PC-3 (cell line): ENCODE measurements around the gene QRSL1. TPM values are rescaled to one million over a fixed set of nuclear protein-coding genes. Genes with fewer than 3 reads are reported as not detected.
A peak's percentile ranks its signal among the peaks of the same experiment; 100 is the strongest.

ENCODE experiments used
- ATAC-seq: fragments of 200-7000 bp; cut with Tn5 transposase; 2 replicates; pipeline ENCODE4 v1.9.1; 2020; ENCODE audit warnings: mild to moderate bottlenecking, moderate library complexity
- Bru-seq: library from RNA; stranded (reverse); fragments of 400-500 nt; gene quantifications from one replicate; lab custom pipeline; 2021; lab: Mats Ljungman, UMichigan
- BruChase-seq, 2 experiments: library from RNA; stranded (reverse); fragments of 400-500 nt; gene quantifications; one replicate each; lab custom pipeline; 2021; lab: Mats Ljungman, UMichigan
- BruUV-seq: library from RNA; stranded (reverse); fragments of 400-500 nt; replicated peaks from 2 replicates; lab custom pipeline; 2021; lab: Mats Ljungman, UMichigan
- CTCF ChIA-PET: fragments of 300-600 bp; sonication (Branson Sonifier 250); formaldehyde crosslinking; loops from one replicate; lab custom pipeline; 2022; ENCODE audit warnings: antibody characterized with exemption; lab: Charles Lee
- POLR2A ChIA-PET: fragments of 300-600 bp; sonication (Branson Sonifier 250); formaldehyde crosslinking; loops from one replicate; lab custom pipeline; 2022; ENCODE audit warnings: antibody characterized with exemption; ENCODE audit not compliant: unreplicated experiment; lab: Charles Lee
- DNase-seq: peaks from one replicate; pipeline ENCODE4 v3.0.0-alpha.2; 2015
- H2AFZ ChIP-seq: fragments of 300-600 bp; sonication (generic); 2 replicates; pipeline ENCODE4 v1.6.0; 2016; ENCODE audit warnings: antibody characterized with exemption, low read length
- H3F3A ChIP-seq: fragments of 300-600 bp; sonication (generic); one replicate; pipeline ENCODE4 v1.6.0; 2017; ENCODE audit warnings: antibody characterized with exemption, low read length, control low read depth, mild to moderate bottlenecking; ENCODE audit not compliant: unreplicated experiment
- H3K27ac ChIP-seq: fragments of 300-600 bp; sonication (generic); 2 replicates; pipeline ENCODE4 v1.5.1; 2016; ENCODE audit warnings: mild to moderate bottlenecking, low read length
- H3K27me3 ChIP-seq: fragments of 300-600 bp; sonication (generic); 2 replicates; pipeline ENCODE4 v1.6.1; 2016; ENCODE audit warnings: low read length, mixed read lengths
- H3K36me3 ChIP-seq: fragments of 300-600 bp; sonication (generic); 2 replicates; pipeline ENCODE4 v1.6.1; 2016; ENCODE audit warnings: low read depth, mixed run types, low read length, mixed read lengths
- H3K4me1 ChIP-seq: fragments of 300-600 bp; sonication (generic); 2 replicates; pipeline ENCODE4 v1.5.1; 2016; ENCODE audit warnings: low read length; ENCODE audit not compliant: insufficient read depth
- H3K4me2 ChIP-seq: fragments of 300-600 bp; sonication (generic); 2 replicates; pipeline ENCODE4 v1.6.0; 2016; ENCODE audit warnings: low read length
- H3K4me3 ChIP-seq: fragments of 300-600 bp; sonication (generic); 2 replicates; pipeline ENCODE4 v1.5.1; 2016; ENCODE audit warnings: mild to moderate bottlenecking, low read length, mixed read lengths
- H3K79me2 ChIP-seq: fragments of 300-600 bp; sonication (generic); 2 replicates; pipeline ENCODE4 v1.6.1; 2017; ENCODE audit warnings: low read length, mixed read lengths
- H3K9ac ChIP-seq: fragments of 300-600 bp; sonication (generic); 2 replicates; pipeline ENCODE4 v1.6.0; 2016; ENCODE audit warnings: mild to moderate bottlenecking, low read length
- H3K9me2 ChIP-seq: fragments of 300-600 bp; sonication (generic); replicated peaks from 2 replicates; pipeline ENCODE4 v1.6.1; 2016; ENCODE audit warnings: mixed run types, low read length, mixed read lengths
- H3K9me3 ChIP-seq: fragments of 300-600 bp; sonication (generic); 2 replicates; pipeline ENCODE4 v1.6.1; 2016; ENCODE audit warnings: low read length, mixed read lengths
- H4K20me1 ChIP-seq: fragments of 300-600 bp; sonication (generic); 2 replicates; pipeline ENCODE4 v1.6.1; 2016; ENCODE audit warnings: low read length, mixed read lengths
- CTCF ChIP-seq: fragments of 300-600 bp; sonication (generic); conservative IDR thresholded peaks from 2 replicates; pipeline ENCODE4 v1.5.1; 2017; ENCODE audit warnings: antibody characterized with exemption, low read depth, mild to moderate bottlenecking, low read length
- EZH2 ChIP-seq: fragments of 300-600 bp; sonication (generic); IDR thresholded peaks from one replicate; pipeline ENCODE4 v1.6.1; 2017; ENCODE audit warnings: antibody characterized with exemption, mild to moderate bottlenecking, low read length; ENCODE audit not compliant: unreplicated experiment
- EZH2phosphoT487 ChIP-seq: fragments of 300-600 bp; sonication (generic); IDR thresholded peaks from 2 replicates; pipeline ENCODE4 v1.6.1; 2018; ENCODE audit warnings: mild to moderate bottlenecking, antibody characterized with exemption, low read length, borderline replicate concordance
- intact Hi-C: fragments of 100-400 bp; cut with micrococcal nuclease; formaldehyde crosslinking; loops from 2 replicates; pipeline ENCODE4 v1.9.0; 2023
- long read RNA-seq: library from polyadenylated mRNA; unstranded; transcript quantifications from one replicate; pipeline ENCODE4 v2.0.0, GENCODE V29; 2021; ENCODE audit not compliant: unreplicated experiment
- total RNA-seq: library from RNA; depleted of rRNA; stranded (reverse); fragments of >200 nt; gene quantifications from 2 replicates; pipeline ENCODE4 v1.2.3, GENCODE V29; 2014; rRNA removed

QRSL1 gene
- total RNA-seq = 10.0 and 10.6 TPM in 2 replicates
- percentile 71 among the genes with signal in this experiment for Bru-seq, nascent RNA
- percentile 70 among the genes with signal in this experiment for BruChase-seq, experiment 1, labeled RNA remaining after a 6-hour chase
- BruChase-seq, experiment 2, labeled RNA remaining after a 2-hour chase = percentile 71 among the genes with signal in this experiment
- long read RNA-seq, full-length matches to known transcripts = 13 of 23 reads
- long read RNA-seq, partial matches to known transcripts = 1 of 23 reads
- long read RNA-seq, other reads (novel, unspliced or antisense) = 9 of 23 reads

GRCh38 chr6:106629103-106629858, at the start of gene QRSL1, which contains the start of gene RTN4IP1:
Gene QRSL1, plus strand, starts transcription at chr6:106629578. Its CDS starts 104 bp downstream, at chr6:106629682.
Gene RTN4IP1, minus strand, starts transcription at chr6:106629498. Its CDS starts 477 bp downstream, at chr6:106629021.
- Histone ChIP-seq H3K4me1 (peaks cover 3% of the 10 kb centered on the region), H3K27ac (peak within 1 kb of the TSS; percentile 67), H3K9me3 (no peaks in the 10 kb centered on the region), H3K4me3 (peak within 1 kb of the TSS; percentile 99), H3F3A (no peaks in the 10 kb centered on the region), H3K9ac (peak within 1 kb of the TSS; percentile 95), H3K9me2 (no peaks in the 10 kb centered on the region), H3K4me2 (peak within 1 kb of the TSS; percentile 94), H4K20me1 (no peaks in the 10 kb centered on the region), H2AFZ (peak within 1 kb of the TSS; percentile 96), H3K36me3 (no peaks in the 10 kb centered on the region), H3K79me2 (peaks cover 54% of the 10 kb centered on the region), H3K27me3 (no peaks in the 10 kb centered on the region)
- CTCF ChIA-PET = no interaction called here
- TSS peak; percentile 94 for BruUV-seq
- POLR2A ChIA-PET = no interaction called here
- TF ChIP-seq EZH2 (no peak), EZH2phosphoT487 (no peak), CTCF (no peak)
- ATAC-seq (peak; percentile 76), DNase-seq (peak; percentile 89)
- intact Hi-C loops = no loop called here

GRCh38 chr6:106581468-106581867, 47.9 kb upstream of the QRSL1 start:
- Histone ChIP-seq H3K9me3 (no peaks in the 10 kb centered on the region), H4K20me1 (no peaks in the 10 kb centered on the region), H2AFZ (no peak overlapping the region), H3K4me2 (no peak overlapping the region), H3K79me2 (no peaks in the 10 kb centered on the region), H3K36me3 (no peaks in the 10 kb centered on the region), H3K27ac (no peak overlapping the region), H3K4me1 (no peaks in the 10 kb centered on the region), H3K9ac (no peak overlapping the region), H3F3A (no peaks in the 10 kb centered on the region), H3K27me3 (no peaks in the 10 kb centered on the region), H3K4me3 (no peak overlapping the region), H3K9me2 (no peaks in the 10 kb centered on the region)
- no peak for DNase-seq
- intact Hi-C loops = no loop called here
- CTCF ChIA-PET = no interaction called here
- TF ChIP-seq EZH2 (no peak), CTCF (no peak), EZH2phosphoT487 (no peak)
- no TSS peak for BruUV-seq
- POLR2A ChIA-PET = no interaction called here
- ATAC-seq = no peak
